GM18498 (cell line): Measurements from ENCODE around the gene TSPAN11.
A peak's percentile ranks its signal among the peaks of the same experiment; 100 is the strongest.

Experiments
- ATAC-seq: cut with Tn5 transposase; IDR thresholded peaks from one replicate; pipeline ENCODE4 v1.9.1; 2021; ENCODE audit warnings: mild to moderate bottlenecking, moderate library complexity; ENCODE audit not compliant: unreplicated experiment

The TSPAN11 gene

GRCh38 chr12:30977537-30978349 is 51.2 kb downstream of the TSPAN11 start:
- no peak for ATAC-seq

GRCh38 chr12:30978639-30979038 is 52.1 kb downstream of the TSPAN11 start:
- no peak for ATAC-seq

DNA sequence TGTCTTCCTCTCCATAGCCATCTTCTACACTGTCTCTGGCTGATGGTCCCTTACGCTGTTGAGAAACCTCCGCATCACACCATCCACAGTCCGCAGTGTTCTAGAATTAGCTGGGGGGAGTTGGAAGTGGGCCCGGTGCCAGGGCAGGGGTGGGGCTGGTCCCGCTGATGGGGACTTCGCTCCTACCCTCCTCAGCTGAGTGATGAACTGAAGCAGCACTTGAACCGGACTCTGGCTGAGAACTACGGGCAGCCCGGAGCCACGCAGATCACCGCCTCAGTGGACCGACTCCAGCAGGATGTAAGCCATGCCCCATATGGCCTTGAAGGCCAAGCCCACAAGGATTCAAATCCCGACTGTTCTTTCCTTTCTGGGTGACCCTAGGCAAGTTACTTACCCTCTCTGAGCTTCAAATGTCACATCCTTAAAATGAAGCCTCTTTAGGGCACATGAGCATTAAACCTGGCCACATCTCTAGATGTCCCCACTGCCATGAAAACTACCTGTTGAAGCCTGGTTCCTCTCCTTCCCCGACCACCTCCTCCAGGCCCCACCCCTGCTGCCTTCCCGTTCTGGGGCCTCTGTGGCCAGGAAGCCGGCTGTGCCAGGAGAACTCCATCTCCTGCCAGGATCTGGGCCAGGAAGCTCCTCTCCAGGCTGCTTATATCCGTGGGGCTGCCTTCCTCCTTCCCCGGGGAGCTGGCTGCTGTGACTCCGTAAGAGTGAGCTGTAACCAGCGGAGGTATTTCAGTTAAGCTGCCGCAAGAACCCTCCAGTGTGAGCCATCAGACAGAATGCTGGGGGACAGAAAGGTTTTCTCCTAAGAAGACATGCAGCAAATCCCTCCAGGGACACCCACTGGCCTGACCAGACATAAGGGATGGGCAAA is 53.1 kb downstream of the TSPAN11 start:
- ATAC-seq, result no peak

GRCh38 chr12:30980955-30981662 is 54.6 kb downstream of the TSPAN11 start:
- ATAC-seq, result no peak

DNA sequence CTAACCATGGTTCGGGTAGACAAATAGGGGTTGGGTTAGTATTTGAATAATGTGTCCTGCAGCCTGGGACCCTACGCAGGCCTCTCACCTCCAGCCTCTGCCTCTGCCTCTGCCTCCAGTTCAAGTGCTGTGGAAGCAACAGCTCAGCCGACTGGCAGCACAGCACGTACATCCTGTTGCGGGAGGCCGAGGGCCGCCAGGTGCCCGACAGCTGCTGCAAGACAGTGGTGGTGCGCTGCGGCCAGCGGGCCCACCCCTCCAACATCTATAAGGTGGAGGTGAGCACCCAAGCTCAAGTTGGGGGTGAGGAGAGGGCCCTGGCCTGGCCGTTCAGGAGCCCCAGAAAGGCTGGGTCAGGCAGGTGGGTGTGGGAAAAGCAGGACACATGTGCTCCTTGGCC is 55.9 kb downstream of the TSPAN11 start:
- no peak for ATAC-seq

DNA sequence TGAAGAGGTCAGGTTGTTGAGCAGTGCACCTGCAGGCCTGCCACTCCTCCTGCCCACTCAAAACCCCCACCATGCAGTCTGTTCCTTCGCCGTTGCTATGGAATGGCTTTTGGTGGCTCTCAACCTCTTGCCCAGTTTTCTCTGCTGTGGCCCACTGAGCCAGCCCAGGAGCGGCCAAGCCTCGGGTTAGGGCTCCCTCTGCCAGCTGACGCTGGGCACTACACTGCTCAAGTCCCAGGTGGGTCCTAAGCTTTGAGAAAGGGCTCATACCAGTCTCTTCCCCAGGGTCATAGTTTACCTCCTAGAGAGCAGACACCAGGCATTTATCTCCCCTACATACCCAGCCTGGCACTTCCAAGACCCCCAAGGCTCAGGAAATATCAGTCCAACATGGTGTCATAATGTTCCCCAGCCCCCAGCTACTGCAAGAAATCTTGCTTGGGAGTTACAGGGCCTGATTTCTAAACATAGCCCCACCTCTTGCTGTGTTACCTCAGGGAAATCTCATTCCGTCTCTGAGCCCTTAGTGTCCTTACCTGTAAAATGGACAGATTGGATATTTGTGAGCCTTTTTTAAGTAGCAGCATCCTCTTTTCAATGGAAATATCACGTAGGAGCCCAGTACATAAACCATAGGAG is 59.4 kb downstream of the TSPAN11 start:
- peak; percentile 68 for ATAC-seq

DNA sequence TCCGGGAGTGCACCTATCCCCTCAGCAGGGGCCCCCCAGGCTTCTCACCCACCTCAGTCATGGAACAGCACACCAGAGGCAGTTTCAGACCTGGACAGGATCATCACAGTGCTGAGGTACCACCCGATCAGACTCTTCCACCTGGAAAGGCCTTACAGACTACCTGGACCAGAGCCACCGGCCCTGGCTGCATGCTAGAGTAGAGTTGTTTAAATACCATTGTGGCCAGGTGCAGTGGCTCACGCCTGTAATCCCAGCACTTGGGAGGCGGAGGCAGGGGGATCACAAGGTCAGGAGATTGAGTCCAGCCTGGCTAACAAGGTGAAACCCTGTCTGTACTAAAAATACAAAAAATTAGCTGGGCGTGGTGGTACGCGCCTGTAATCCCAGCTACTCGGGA is 61.5 kb downstream of the TSPAN11 start:
- ATAC-seq, result no peak

DNA sequence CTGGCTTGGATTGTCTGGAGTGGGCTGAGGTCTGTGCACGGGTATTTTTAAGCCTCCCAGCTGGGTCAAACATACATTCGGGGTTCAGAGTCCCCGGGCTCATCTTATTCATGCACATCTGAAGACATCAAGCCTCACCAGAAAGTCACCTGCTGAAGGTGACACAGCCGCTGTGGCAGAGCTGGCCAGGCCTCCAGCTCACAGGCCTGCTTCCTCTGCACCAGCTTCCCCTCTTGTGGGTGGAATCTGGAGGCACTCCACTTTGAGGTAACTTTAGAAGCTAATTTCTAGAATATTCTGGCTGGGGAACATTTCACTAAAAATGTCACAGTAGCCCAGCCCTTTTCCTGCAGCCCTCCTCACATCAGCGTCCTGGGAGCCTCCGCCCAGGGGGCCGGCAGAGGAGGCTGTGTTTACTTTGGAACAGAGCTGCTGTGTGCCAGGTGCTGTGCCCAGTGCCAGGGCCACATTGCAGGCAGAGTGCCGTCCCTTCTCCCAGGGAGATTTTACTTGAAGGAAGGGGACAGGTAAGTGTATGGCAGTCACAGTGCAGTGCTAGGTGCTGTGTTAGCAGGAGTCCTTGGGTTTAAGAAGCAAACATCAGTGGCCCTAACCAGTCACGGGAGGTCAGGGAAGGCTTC is 62.2 kb downstream of the TSPAN11 start:
- ATAC-seq, result no peak

DNA sequence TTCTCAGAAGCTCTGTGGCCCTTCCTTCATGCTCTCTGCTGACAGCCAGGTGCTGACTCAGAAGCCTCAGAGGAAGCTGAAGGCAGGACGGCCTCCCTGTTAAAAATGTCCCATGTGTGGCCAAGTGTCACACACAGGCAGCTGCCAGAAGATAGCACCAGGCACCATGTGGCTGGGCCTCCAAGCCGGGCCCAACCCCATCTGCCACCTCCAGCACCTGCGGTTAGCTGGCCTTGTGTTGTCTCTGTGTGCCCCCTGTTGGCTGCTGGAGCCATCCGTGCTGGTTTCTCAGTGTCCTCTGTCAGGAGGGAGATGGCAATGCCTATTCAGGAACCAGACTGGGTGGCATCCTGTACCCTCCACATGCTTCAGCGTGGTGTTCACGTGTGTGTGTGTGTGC is 63.2 kb downstream of the TSPAN11 start:
- no peak for ATAC-seq

DNA sequence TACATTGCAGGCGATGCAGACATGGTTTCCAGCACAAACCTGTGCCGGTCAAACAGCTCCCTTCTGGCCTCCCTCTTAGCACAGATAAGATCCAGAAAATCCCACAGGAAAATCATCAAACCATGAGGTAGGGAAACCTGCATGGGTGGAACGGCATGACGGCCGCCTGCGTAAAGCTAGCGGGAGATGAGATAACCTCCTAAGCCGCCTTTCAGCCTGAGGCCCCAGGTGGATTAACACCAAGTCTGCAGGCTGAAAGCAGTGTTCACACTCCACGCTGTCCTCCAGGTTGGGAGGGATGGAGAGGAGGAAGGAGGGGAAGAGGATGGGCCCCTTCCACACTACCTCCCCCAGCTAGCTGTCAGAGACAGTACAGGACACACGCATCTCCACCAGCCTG is 63.8 kb downstream of the TSPAN11 start:
- no peak for ATAC-seq

- no peak for ATAC-seq
These were observed 64.2 kb downstream of the TSPAN11 start for GRCh38 chr12:30990776-30991175.

- ATAC-seq, result no peak
These were observed 64.9 kb downstream of the TSPAN11 start for GRCh38 chr12:30991466-30991865.

DNA sequence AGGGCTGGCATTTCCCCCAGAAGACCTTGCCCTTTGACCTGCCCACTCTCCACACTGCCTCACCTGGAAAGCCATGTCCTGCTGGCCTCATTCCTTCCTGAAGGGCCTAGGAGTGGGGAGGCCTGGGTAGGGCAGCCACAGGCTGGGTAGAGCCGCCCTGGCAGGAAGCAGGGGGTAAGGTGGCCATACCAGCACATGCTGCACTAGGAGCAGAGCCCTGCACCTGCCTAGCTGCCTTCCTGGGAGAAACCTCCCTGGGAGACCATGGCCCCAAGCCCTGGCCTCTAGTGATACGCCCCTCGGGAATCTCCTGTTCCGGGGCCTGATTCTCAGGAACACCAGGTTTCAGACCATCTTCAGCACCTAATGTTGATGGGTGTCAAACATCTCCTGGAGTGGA is 65.8 kb downstream of the TSPAN11 start:
- ATAC-seq, result no peak

DNA sequence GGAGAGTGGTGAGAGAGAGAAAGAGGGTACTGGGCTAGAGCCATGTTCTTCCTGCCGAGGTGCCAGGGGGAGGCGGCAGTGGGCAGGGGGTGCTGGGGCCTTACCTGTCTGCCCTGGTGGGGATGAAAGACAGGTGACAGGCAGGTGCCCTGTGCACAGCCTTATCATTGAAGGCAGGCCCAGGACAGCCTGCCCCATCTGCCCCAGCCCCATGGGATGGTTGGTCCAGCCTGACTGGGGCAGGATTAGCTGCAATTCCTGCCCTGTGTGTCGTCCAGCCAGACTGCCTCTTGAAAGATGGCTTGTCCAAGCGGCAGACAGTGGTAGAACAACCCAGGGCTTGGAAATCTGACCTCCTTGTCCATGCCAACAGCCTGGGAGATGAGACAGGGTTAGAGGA is 67.2 kb downstream of the TSPAN11 start:
- ATAC-seq, result no peak

DNA sequence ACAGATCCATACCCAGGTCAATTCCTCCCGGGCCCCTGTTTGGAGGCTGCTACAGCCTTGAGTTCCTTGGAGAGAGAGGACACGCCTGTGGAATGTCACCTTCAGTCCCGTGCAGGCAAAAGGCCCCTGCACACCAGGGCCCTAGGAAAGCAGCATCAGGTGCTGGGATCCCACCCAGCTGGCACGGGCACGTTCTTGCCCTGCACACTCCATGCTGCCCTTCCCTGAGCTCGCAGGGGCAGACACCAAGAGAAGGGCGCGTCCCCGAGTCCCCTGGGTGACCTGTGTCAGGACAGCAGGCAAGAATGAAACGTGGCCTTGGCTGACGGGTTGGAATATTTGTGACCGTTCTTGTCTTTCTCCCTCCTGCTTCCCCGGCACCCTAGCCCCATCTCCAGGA is 67.7 kb downstream of the TSPAN11 start:
- no peak for ATAC-seq

- no peak for ATAC-seq
These were observed 69.7 kb downstream of the TSPAN11 start for GRCh38 chr12:30996255-30996654.

DNA sequence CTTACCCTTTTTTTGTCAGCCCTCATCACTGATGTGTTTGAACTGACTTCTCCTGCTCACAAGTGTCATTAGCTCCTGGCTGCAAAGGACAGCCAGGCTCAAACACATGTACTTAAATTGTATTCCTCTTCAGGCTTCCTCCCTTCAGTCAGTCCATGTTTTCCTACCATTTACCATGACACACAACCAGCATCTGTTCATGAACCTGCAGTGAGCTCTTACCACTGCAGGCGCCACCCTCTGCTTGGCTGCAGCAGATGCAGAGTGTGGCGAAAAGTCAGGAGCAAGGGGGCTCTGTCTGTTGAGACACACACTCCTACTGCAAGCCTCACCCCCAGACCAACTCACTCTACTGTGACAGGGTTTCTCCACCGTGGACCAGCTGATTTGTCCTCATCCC is 70.2 kb downstream of the TSPAN11 start:
- no peak for ATAC-seq

DNA sequence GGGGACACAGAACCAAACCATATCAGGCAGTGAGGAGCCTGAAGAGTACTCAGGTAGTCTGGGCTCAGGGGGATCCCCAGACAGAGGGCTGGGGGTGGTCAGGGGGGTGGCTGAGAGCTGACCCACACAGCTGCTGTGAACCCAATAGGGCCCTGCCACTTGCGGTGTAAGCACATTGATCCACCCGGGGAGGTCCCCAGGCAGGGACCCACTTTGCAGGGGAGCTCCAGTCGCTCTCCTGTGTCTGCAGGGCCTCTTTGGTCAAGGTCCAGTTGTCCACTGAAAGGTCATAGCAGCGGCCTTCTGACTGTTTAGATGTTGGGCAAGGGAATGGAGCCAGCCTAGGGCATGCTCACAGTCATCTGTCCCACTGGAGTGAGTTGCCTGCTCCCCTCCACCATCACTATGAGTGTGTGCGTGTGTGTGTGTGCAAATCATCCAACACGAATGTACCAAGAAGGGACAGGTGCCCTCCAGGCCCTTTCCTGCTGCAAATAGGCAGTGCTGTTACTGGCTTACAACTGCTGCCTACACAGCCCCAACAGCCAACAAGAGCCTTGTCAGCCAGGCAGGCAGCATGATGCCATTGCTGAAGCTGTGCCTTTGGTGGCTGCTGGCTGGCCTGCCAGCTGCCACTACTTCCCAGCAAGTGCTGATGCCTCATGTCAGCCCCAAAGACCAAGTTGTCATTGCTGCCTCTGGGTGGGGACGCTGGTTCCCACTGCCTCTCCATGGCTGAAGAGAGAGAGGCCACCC is 71.3 kb downstream of the TSPAN11 start:
- ATAC-seq, result no peak

GRCh38 chr12:30999011-30999410 is 72.5 kb downstream of the TSPAN11 start:
- no peak for ATAC-seq

DNA sequence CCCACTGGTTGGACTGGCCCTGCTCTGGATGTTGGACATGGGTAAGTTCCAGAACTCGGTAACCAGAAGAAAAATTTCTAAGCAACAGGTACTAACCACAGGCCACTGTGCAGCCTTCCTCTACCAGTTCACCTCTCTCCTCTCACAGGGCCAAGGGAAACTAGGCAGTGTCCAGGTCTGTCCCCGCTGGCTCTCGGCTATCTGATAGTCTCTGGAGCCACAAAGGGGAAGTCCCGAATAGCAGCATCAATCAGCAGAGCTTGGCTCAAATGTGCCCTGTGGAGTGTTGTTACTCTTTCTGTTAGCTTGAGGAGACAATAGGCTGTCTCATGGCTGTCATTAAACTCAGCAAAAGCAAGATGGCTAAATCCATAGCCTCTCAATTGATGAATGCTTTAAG is 73.2 kb downstream of the TSPAN11 start:
- ATAC-seq, result no peak
